GM19023 (cell line): ENCODE data around the gene SSTR4.

Source experiments
- ATAC-seq: cut with Tn5 transposase; IDR thresholded peaks from one replicate; pipeline ENCODE4 v1.9.1; 2021; ENCODE audit warnings: mild to moderate bottlenecking, moderate library complexity; ENCODE audit not compliant: unreplicated experiment

SSTR4 gene

GRCh38 chr20:23063168-23063567 is 28.1 kb downstream of the SSTR4 start:
- no peak for ATAC-seq

GRCh38 chr20:23063581-23063980 is 28.5 kb downstream of the SSTR4 start:
- ATAC-seq: no peak

- no peak for ATAC-seq
These were observed 30.4 kb downstream of the SSTR4 start for GRCh38 chr20:23065266-23066201.

- no peak for ATAC-seq
These were observed 31.7 kb downstream of the SSTR4 start for GRCh38 chr20:23066772-23067171.

GRCh38 chr20:23068283-23068682 is 33.2 kb downstream of the SSTR4 start:
- no peak for ATAC-seq

- ATAC-seq: no peak
These were observed 34.0 kb downstream of the SSTR4 start for GRCh38 chr20:23069108-23069507.

GRCh38 chr20:23071398-23071797 is 36.3 kb downstream of the SSTR4 start:
- no peak for ATAC-seq

- ATAC-seq: no peak
These were observed 36.9 kb downstream of the SSTR4 start for GRCh38 chr20:23071996-23072395.

GRCh38 chr20:23072892-23073586 is 37.9 kb downstream of the SSTR4 start:
- no peak for ATAC-seq

- no peak for ATAC-seq
These were observed 38.9 kb downstream of the SSTR4 start for GRCh38 chr20:23074052-23074451.

GRCh38 chr20:23077277-23077676 is 42.2 kb downstream of the SSTR4 start:
- ATAC-seq: no peak

- no peak for ATAC-seq
These were observed 43.4 kb downstream of the SSTR4 start for GRCh38 chr20:23078351-23079015.

GRCh38 chr20:23079016-23079351 is 43.9 kb downstream of the SSTR4 start:
- no peak for ATAC-seq

- ATAC-seq: no peak
These were observed 44.8 kb downstream of the SSTR4 start for GRCh38 chr20:23079926-23080325.

- no peak for ATAC-seq
These were observed 45.4 kb downstream of the SSTR4 start for GRCh38 chr20:23080521-23080920.

- no peak for ATAC-seq
These were observed 46.2 kb downstream of the SSTR4 start for GRCh38 chr20:23081263-23081819.

GRCh38 chr20:23082846-23083552 is 47.9 kb downstream of the SSTR4 start:
- no peak for ATAC-seq

GRCh38 chr20:23083553-23084220 is 48.6 kb downstream of the SSTR4 start:
- no peak for ATAC-seq

- no peak for ATAC-seq
These were observed 49.3 kb downstream of the SSTR4 start for GRCh38 chr20:23084282-23084844.

GRCh38 chr20:23084845-23085365 is 49.8 kb downstream of the SSTR4 start:
- no peak for ATAC-seq
